GM19468 (cell line): Measurements from ENCODE around the gene NPR2.

Experiments used
- ATAC-seq: cut with Tn5 transposase; IDR thresholded peaks from one replicate; pipeline ENCODE4 v1.9.1; 2021; ENCODE audit warnings: mild to moderate bottlenecking, moderate library complexity, moderate number of reproducible peaks; ENCODE audit not compliant: unreplicated experiment; ENCODE audit errors: extremely low read depth

Gene NPR2

GRCh38 chr9:35791297-35791921 is at the start of gene NPR2:
TSS of gene NPR2 (plus strand) at chr9:35791591. CDS start at chr9:35792409, 818 bp downstream.
- no peak for ATAC-seq

- no peak for ATAC-seq
Measured at GRCh38 chr9:35741740-35742139, 49.7 kb upstream of the NPR2 start.

- no peak for ATAC-seq
Measured at GRCh38 chr9:35743452-35743851, 47.9 kb upstream of the NPR2 start.

GRCh38 chr9:35743880-35744518 is 47.4 kb upstream of the NPR2 start:
- ATAC-seq: no peak

- no peak for ATAC-seq
Measured at GRCh38 chr9:35745569-35745968, 45.8 kb upstream of the NPR2 start.

GRCh38 chr9:35746583-35746982 is 44.8 kb upstream of the NPR2 start:
- no peak for ATAC-seq

- ATAC-seq: no peak
Measured at GRCh38 chr9:35748242-35748857, 43.0 kb upstream of the NPR2 start.

- peak; percentile 62 for ATAC-seq
Measured at GRCh38 chr9:35748858-35749514, 42.4 kb upstream of the NPR2 start, which contains the start of the genes GBA2 and RGP1. TSS of gene GBA2 (minus strand) at chr9:35749228. CDS start at chr9:35748704, 524 bp downstream. TSS of gene RGP1 (plus strand) at chr9:35749287. CDS start at chr9:35749756, 469 bp downstream.

- ATAC-seq: no peak
Measured at GRCh38 chr9:35749515-35750255, 41.7 kb upstream of the NPR2 start.

GRCh38 chr9:35750256-35750531 is 41.2 kb upstream of the NPR2 start:
- no peak for ATAC-seq

- no peak for ATAC-seq
Measured at GRCh38 chr9:35753466-35753865, 37.9 kb upstream of the NPR2 start.

GRCh38 chr9:35754264-35754663 is 37.1 kb upstream of the NPR2 start, which contains the start of gene MSMP:
TSS of gene MSMP (minus strand) at chr9:35754276. CDS start at chr9:35754129, 147 bp downstream.
- ATAC-seq: no peak

- no peak for ATAC-seq
Measured at GRCh38 chr9:35755071-35755470, 36.3 kb upstream of the NPR2 start.

- ATAC-seq: no peak
Measured at GRCh38 chr9:35756275-35757225, 34.8 kb upstream of the NPR2 start.

GRCh38 chr9:35757226-35757891 is 34.0 kb upstream of the NPR2 start:
- no peak for ATAC-seq

- no peak for ATAC-seq
Measured at GRCh38 chr9:35757892-35758275, 33.5 kb upstream of the NPR2 start.

GRCh38 chr9:35758475-35759050 is 32.8 kb upstream of the NPR2 start:
- no peak for ATAC-seq

- no peak for ATAC-seq
Measured at GRCh38 chr9:35759795-35760194, 31.6 kb upstream of the NPR2 start.
